ENCODE data around the gene ORAI3. TPM values are rescaled to one million over a fixed set of nuclear protein-coding genes. Genes with fewer than 3 reads are reported as not detected.

Gene ORAI3
- total and polyA plus RNA-seq, 2 of the 13 experiments (the other 11 are each of a cell fraction or from before 2014, with no cell fraction given), result 11.4 to 32.0 TPM

DNA sequence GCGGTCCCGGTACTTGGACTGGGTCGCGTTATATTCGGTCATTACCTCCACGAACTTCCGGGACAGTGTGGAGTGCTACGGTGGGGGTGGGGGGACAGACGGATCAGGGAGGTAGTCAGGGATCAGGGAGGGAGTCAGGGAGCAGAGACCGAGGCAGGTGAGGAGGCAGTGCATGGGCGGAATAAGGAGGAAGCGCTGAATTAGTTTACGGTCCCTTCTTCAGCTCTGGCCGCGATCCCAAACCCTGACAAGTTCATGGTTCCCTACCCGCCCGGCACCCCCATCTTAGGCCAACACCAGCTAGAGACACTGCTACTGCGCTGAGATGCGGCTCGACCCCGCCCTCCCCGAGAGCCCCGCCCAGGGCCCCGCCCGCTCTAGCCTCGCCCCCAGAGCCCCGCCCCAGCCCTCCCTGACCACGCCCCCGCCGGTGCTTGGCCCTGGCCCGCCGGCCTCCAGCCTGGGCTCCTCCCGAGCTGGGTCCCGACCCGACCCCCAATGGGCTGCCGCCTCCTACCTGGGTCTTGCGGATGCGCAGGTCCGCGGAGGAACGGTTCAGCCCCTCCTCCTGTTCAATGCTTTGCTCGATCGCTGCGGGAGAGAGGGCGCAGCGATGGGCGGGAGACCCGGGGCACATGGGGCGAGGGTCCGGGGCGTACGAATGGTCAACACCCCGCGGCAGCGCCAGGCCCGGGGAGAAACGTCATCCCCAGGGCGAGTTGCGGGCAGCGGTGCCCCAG, 48.3 kb downstream of the ORAI3 start (continued):
- no peak for TF ChIP-seq ZEB1 (IDR thresholded peaks at IDR 0.05; ENCODE audit: insufficient replicate concordance, low read depth)
- peak; percentile 82 for TF ChIP-seq ZC3H13 (CRISPR knock-in tag; IDR thresholded peaks at IDR 0.05)
- TF ChIP-seq, protein P1, sequence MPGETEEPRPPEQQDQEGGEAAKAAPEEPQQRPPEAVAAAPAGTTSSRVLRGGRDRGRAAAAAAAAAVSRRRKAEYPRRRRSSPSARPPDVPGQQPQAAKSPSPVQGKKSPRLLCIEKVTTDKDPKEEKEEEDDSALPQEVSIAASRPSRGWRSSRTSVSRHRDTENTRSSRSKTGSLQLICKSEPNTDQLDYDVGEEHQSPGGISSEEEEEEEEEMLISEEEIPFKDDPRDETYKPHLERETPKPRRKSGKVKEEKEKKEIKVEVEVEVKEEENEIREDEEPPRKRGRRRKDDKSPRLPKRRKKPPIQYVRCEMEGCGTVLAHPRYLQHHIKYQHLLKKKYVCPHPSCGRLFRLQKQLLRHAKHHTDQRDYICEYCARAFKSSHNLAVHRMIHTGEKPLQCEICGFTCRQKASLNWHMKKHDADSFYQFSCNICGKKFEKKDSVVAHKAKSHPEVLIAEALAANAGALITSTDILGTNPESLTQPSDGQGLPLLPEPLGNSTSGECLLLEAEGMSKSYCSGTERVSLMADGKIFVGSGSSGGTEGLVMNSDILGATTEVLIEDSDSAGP (CRISPR knock-in tag; IDR thresholded peaks at IDR 0.05; ENCODE audit: borderline replicate concordance), result peak; percentile 90
- peak; percentile 18; the same call in 1 of the 2 replicates for TF ChIP-seq HES4 (CRISPR knock-in tag; IDR thresholded peaks at IDR 0.05; ENCODE audit: borderline replicate concordance)
- TF ChIP-seq, protein P2, sequence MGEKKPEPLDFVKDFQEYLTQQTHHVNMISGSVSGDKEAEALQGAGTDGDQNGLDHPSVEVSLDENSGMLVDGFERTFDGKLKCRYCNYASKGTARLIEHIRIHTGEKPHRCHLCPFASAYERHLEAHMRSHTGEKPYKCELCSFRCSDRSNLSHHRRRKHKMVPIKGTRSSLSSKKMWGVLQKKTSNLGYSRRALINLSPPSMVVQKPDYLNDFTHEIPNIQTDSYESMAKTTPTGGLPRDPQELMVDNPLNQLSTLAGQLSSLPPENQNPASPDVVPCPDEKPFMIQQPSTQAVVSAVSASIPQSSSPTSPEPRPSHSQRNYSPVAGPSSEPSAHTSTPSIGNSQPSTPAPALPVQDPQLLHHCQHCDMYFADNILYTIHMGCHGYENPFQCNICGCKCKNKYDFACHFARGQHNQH (CRISPR knock-in tag; IDR thresholded peaks at IDR 0.05), result peak; percentile 55; the same call in 1 of the 2 replicates
- peak; percentile 25 for TF ChIP-seq ETV5 (CRISPR knock-in tag; IDR thresholded peaks at IDR 0.05; ENCODE audit: borderline replicate concordance)
- TF ChIP-seq, protein P3, sequence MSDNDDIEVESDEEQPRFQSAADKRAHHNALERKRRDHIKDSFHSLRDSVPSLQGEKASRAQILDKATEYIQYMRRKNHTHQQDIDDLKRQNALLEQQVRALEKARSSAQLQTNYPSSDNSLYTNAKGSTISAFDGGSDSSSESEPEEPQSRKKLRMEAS (IDR thresholded peaks at IDR 0.05), result peak; percentile 64; the same call in 1 of the 2 replicates
- TF ChIP-seq, protein P4, sequence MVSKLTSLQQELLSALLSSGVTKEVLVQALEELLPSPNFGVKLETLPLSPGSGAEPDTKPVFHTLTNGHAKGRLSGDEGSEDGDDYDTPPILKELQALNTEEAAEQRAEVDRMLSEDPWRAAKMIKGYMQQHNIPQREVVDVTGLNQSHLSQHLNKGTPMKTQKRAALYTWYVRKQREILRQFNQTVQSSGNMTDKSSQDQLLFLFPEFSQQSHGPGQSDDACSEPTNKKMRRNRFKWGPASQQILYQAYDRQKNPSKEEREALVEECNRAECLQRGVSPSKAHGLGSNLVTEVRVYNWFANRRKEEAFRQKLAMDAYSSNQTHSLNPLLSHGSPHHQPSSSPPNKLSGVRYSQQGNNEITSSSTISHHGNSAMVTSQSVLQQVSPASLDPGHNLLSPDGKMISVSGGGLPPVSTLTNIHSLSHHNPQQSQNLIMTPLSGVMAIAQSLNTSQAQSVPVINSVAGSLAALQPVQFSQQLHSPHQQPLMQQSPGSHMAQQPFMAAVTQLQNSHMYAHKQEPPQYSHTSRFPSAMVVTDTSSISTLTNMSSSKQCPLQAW (CRISPR knock-in tag; IDR thresholded peaks at IDR 0.05), result peak; percentile 80
- 0 out of 2 replicates have a peak, but pooled peaks have one; percentile 33 for TF ChIP-seq NFYC (CRISPR knock-in tag; IDR thresholded peaks at IDR 0.05)
- TF ChIP-seq, protein P5, sequence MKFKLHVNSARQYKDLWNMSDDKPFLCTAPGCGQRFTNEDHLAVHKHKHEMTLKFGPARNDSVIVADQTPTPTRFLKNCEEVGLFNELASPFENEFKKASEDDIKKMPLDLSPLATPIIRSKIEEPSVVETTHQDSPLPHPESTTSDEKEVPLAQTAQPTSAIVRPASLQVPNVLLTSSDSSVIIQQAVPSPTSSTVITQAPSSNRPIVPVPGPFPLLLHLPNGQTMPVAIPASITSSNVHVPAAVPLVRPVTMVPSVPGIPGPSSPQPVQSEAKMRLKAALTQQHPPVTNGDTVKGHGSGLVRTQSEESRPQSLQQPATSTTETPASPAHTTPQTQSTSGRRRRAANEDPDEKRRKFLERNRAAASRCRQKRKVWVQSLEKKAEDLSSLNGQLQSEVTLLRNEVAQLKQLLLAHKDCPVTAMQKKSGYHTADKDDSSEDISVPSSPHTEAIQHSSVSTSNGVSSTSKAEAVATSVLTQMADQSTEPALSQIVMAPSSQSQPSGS (CRISPR knock-in tag; IDR thresholded peaks at IDR 0.05), result peak; percentile 61
- peak; percentile 89 for TF ChIP-seq HOXD1 (CRISPR knock-in tag; IDR thresholded peaks at IDR 0.05)
- TF ChIP-seq, protein P6, sequence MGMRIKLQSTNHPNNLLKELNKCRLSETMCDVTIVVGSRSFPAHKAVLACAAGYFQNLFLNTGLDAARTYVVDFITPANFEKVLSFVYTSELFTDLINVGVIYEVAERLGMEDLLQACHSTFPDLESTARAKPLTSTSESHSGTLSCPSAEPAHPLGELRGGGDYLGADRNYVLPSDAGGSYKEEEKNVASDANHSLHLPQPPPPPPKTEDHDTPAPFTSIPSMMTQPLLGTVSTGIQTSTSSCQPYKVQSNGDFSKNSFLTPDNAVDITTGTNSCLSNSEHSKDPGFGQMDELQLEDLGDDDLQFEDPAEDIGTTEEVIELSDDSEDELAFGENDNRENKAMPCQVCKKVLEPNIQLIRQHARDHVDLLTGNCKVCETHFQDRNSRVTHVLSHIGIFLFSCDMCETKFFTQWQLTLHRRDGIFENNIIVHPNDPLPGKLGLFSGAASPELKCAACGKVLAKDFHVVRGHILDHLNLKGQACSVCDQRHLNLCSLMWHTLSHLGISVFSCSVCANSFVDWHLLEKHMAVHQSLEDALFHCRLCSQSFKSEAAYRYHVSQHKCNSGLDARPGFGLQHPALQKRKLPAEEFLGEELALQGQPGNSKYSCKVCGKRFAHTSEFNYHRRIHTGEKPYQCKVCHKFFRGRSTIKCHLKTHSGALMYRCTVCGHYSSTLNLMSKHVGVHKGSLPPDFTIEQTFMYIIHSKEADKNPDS (CRISPR knock-in tag; IDR thresholded peaks at IDR 0.05), result peak; percentile 94
- peak; percentile 89; the same call in 1 of the 2 replicates for TF ChIP-seq ZFP90 (CRISPR knock-in tag; IDR thresholded peaks at IDR 0.05; ENCODE audit: borderline replicate concordance)
- TF ChIP-seq, protein P7, sequence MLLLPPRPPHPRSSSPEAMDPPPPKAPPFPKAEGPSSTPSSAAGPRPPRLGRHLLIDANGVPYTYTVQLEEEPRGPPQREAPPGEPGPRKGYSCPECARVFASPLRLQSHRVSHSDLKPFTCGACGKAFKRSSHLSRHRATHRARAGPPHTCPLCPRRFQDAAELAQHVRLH (CRISPR knock-in tag; IDR thresholded peaks at IDR 0.05; ENCODE audit: borderline replicate concordance, low read depth), result peak; percentile 36
- no peak for TF ChIP-seq SOX6 (IDR thresholded peaks at IDR 0.05)
- peak; percentile 51; the same call in 1 of the 2 replicates for TF ChIP-seq SOX6 (CRISPR knock-in tag; IDR thresholded peaks at IDR 0.05)
- no peak; the same call in 1 of the 2 replicates for TF ChIP-seq TSC22D2 (CRISPR knock-in tag; IDR thresholded peaks at IDR 0.05; ENCODE audit: borderline replicate concordance)
- TF ChIP-seq ZNF550 (CRISPR knock-in tag; IDR thresholded peaks at IDR 0.05; ENCODE audit: borderline replicate concordance), result no peak
